K562 (cell line): ENCODE results near the gene TRIM40. TPM values are rescaled to one million over a fixed set of nuclear protein-coding genes. Genes with fewer than 3 reads are reported as not detected.

Source experiments
- ATAC-seq: fragments of 200-7000 bp; cut with Tn5 transposase; 3 replicates; pipeline ENCODE4 v1.9.1; 2020; ENCODE audit warnings: moderate library complexity
- BruUV-seq: library from RNA; stranded (reverse); fragments of 400-500 nt; replicated peaks from 2 replicates; lab custom pipeline; 2021; lab: Mats Ljungman, UMichigan
- CTCF ChIA-PET: fragments of 300-600 bp; formaldehyde crosslinking; extraction: SDS; loops from one replicate; lab custom pipeline; 2021; ENCODE audit warnings: low intra/inter-chr PET ratio; lab: Yijun Ruan, JAX
- POLR2A ChIA-PET: fragments of 300-600, 350-650 bp; sonication (Branson Sonifier 250); formaldehyde crosslinking; extraction: SDS; loops from one replicate; lab custom pipeline; 2021; ENCODE audit warnings: antibody characterized with exemption, inconsistent platforms; lab: Yijun Ruan, JAX
- DNase-seq, 4 experiments: peaks; one replicate each; pipeline versions ENCODE4 v3.0.0 to v3.0.0-alpha.2; 2011 to 2018; ENCODE audit warnings: low spot score in 3 of 4, mixed read lengths in 3 of 4; ENCODE audit errors: extremely low read depth in 1 of 4
- FAIRE-seq: peaks from 2 replicates; lab custom pipeline; 2011; peaks lifted over from hg19 to GRCh38; lab: Jason Lieb, UNC
- H2AFZ ChIP-seq: 2 replicates; pipeline ENCODE4 v1.6.0; 2011; ENCODE audit warnings: low read depth, low read length, control low read depth, inconsistent platforms
- H3K27ac ChIP-seq: fragments of 200-600 bp; 3 replicates; pipeline ENCODE4 v1.8.0; 2011; ENCODE audit warnings: low read depth, mild to moderate bottlenecking, control low read depth, inconsistent platforms, low read length, moderate library complexity, mixed read lengths; ENCODE audit errors: extremely low read depth
- H3K27me3 ChIP-seq, 2 experiments: fragments of 300-600 bp in 1 of 2; 2 replicates in 1 of 2; 3 replicates in 1 of 2; pipeline versions ENCODE4 v1.6.0 to v1.8.0; 2011; ENCODE audit warnings: inconsistent platforms in 2 of 2, low read length in 2 of 2, mild to moderate bottlenecking in 1 of 2, mixed read lengths in 1 of 2, moderate library complexity in 1 of 2; ENCODE audit not compliant: control insufficient read depth in 2 of 2, insufficient read depth in 2 of 2
- H3K36me3 ChIP-seq: fragments of 300-600 bp; 3 replicates; pipeline ENCODE4 v1.8.0; 2011; ENCODE audit warnings: mild to moderate bottlenecking, low read length, inconsistent platforms; ENCODE audit not compliant: control insufficient read depth, insufficient read depth
- H3K4me1 ChIP-seq, 2 experiments: fragments of 200-600 bp in 1 of 2; replicated peaks in 1 of 2; 2 replicates in 1 of 2; 3 replicates in 1 of 2; pipeline versions ENCODE4 v1.5.1 to v1.8.0; 2011; ENCODE audit warnings: inconsistent platforms in 2 of 2, low read length in 2 of 2, mild to moderate bottlenecking in 1 of 2, mixed read lengths in 1 of 2, moderate library complexity in 1 of 2; ENCODE audit not compliant: control insufficient read depth in 2 of 2, insufficient read depth in 2 of 2
- H3K4me2 ChIP-seq: 2 replicates; pipeline ENCODE4 v1.6.1; 2011; ENCODE audit warnings: low read length, control low read depth, inconsistent platforms, mixed read lengths; ENCODE audit not compliant: insufficient read depth
- H3K4me3 ChIP-seq: fragments of 200-600 bp; sonication (generic), shearing (Covaris generic); 2 replicates; pipeline ENCODE4 v1.5.1; 2016; ENCODE audit warnings: control low read depth, inconsistent platforms
- H3K79me2 ChIP-seq: fragments of 200-600 bp; 3 replicates; pipeline ENCODE4 v1.8.0; 2011; ENCODE audit warnings: low read length, inconsistent platforms; ENCODE audit not compliant: control insufficient read depth, insufficient read depth
- H3K9ac ChIP-seq, 2 experiments: 2 replicates each; pipeline versions ENCODE4 v1.6.0 to v1.6.1; 2011; ENCODE audit warnings: low read depth in 2 of 2, low read length in 2 of 2, control low read depth in 1 of 2, inconsistent platforms in 1 of 2, mild to moderate bottlenecking in 1 of 2, mixed read lengths in 1 of 2; ENCODE audit not compliant: insufficient read depth in 1 of 2
- H3K9me1 ChIP-seq: one replicate; pipeline ENCODE4 v1.6.0; 2011; ENCODE audit warnings: inconsistent platforms, mild to moderate bottlenecking, low read length, moderate library complexity; ENCODE audit not compliant: control insufficient read depth, insufficient read depth
- H3K9me3 ChIP-seq: replicated peaks from 2 replicates; pipeline ENCODE4 v1.5.1; 2011; ENCODE audit warnings: low read depth, low read length, inconsistent platforms; ENCODE audit not compliant: control insufficient read depth, insufficient read depth
- H4K20me1 ChIP-seq: replicated peaks from 2 replicates; pipeline ENCODE4 v1.6.1; 2011; ENCODE audit warnings: low read length, inconsistent platforms, mixed read lengths; ENCODE audit not compliant: control insufficient read depth, insufficient read depth
- ELK3 ChIP-seq: fragments of 450-650 bp; formaldehyde crosslinking; IDR thresholded peaks from 2 replicates; pipeline ENCODE4 v1.4.0; 2020; ENCODE audit warnings: mild to moderate bottlenecking
- HMG20A ChIP-seq: fragments of 450-650 bp; formaldehyde crosslinking; conservative IDR thresholded peaks from 2 replicates; pipeline ENCODE4 v1.4.0; 2020; ENCODE audit warnings: mild to moderate bottlenecking, mixed read lengths
- HNRNPK ChIP-seq: fragments of 200-400 bp; formaldehyde crosslinking; IDR thresholded peaks from one replicate; pipeline ENCODE4 v1.6.1; 2018; ENCODE audit warnings: mild to moderate bottlenecking, low read depth, low read length; ENCODE audit not compliant: poor library complexity, severe bottlenecking
- KLF1 ChIP-seq: fragments of 450-650 bp; IDR thresholded peaks from 2 replicates; pipeline ENCODE4 v1.6.1; 2016; ENCODE audit warnings: missing genetic modification characterization, missing compliant biosample characterization
- MAFK ChIP-seq: IDR thresholded peaks from 2 replicates; pipeline ENCODE4 v1.6.1; 2011; ENCODE audit warnings: low read length, improper control_type of control experiment
- SMARCA5 ChIP-seq: fragments of 450-650 bp; IDR thresholded peaks from 2 replicates; pipeline ENCODE4 v1.6.1; 2016
- YBX1 ChIP-seq: fragments of 450-650 bp; IDR thresholded peaks from 2 replicates; pipeline ENCODE4 v1.7.1; 2016; ENCODE audit warnings: mild to moderate bottlenecking
- ZNF232 ChIP-seq: sonication (generic); formaldehyde crosslinking; IDR thresholded peaks from 2 replicates; pipeline ENCODE4 v1.8.0; 2022; ENCODE audit warnings: mild to moderate bottlenecking, missing genetic modification reagents
- ZNF551 ChIP-seq: fragments of 250-450 bp; sonication (Bioruptor Pico); IDR thresholded peaks from 2 replicates; pipeline ENCODE4 v1.5.0; 2021; ENCODE audit warnings: mild to moderate bottlenecking, moderate library complexity
- ZNF57 ChIP-seq: fragments of 450-650 bp; formaldehyde crosslinking; IDR thresholded peaks from 2 replicates; pipeline ENCODE4 v1.4.0; 2020; ENCODE audit warnings: mild to moderate bottlenecking, moderate library complexity
- WGBS: fragments of 100-300 bp; shearing (Covaris generic); methylation state at CpG from one replicate; pipeline ENCODE4 v1.1.6; 2016; ENCODE audit warnings: low coverage, mixed read lengths; ENCODE audit not compliant: insufficient coverage; ENCODE audit errors: missing lambda C conversion rate; 5-methylcytosine and 5-hydroxymethylcytosine counted together
- in situ Hi-C: fragments of 300-500 bp; cut with MboI; formaldehyde crosslinking; loops from 4 replicates; pipeline ENCODE4 v1.15.0; 2018; ENCODE audit warnings: inconsistent platforms, mixed read lengths
- intact Hi-C: fragments of 100-400 bp; cut with micrococcal nuclease; formaldehyde crosslinking; loops from 2 replicates; pipeline ENCODE4 v1.14.2; 2022
- polyA plus RNA-seq, 8 experiments: library from polyadenylated mRNA; depleted of rRNA in 4 of 8; stranded (reverse) in 5 of 8; unstranded in 3 of 8; fragments of >200 nt; fragmentation: Nextera tagmentation in 2 of 8; fragmentation: Illumina TruSeq in 1 of 8; extraction: Ambion mirVana in 2 of 8; extraction: Trizol in 1 of 8; gene quantifications; 2 replicates each; pipeline versions ENCODE4 v1.2.1 to v1.2.3, GENCODE V29; 2011 to 2014; ENCODE audit warnings: inconsistent platforms in 1 of 8, missing spikeins in 1 of 8
- total RNA-seq, 7 experiments: library from RNA; depleted of rRNA in 6 of 7; stranded (reverse); fragments of >200 nt in 6 of 7; fragmentation: Illumina TruSeq in 2 of 7; extraction: Trizol in 2 of 7; gene quantifications; 2 replicates each; pipeline versions ENCODE4 v1.2.1 to v1.2.3, GENCODE V29; 2011 to 2021; ENCODE audit warnings: low replicate concordance in 1 of 7
- TF ChIP-seq, protein P1 (sequence below), 2 experiments: fragments of 450-650 bp in 1 of 2; sonication (generic) in 1 of 2; formaldehyde crosslinking; conservative IDR thresholded peaks; 2 replicates each; pipeline versions ENCODE4 v1.4.0 to v1.8.1; 2020 to 2022; ENCODE audit warnings: mild to moderate bottlenecking in 1 of 2, missing genetic modification reagents in 1 of 2
- TF ChIP-seq, protein P2 (sequence below): sonication (generic); formaldehyde crosslinking; IDR thresholded peaks from 2 replicates; pipeline ENCODE4 v1.8.0; 2022; ENCODE audit warnings: missing genetic modification reagents, mild to moderate bottlenecking, borderline replicate concordance

TRIM40 gene
- total and polyA plus RNA-seq, 9 of the 15 experiments (the other 6 are each of a cell fraction or from before 2014, with no cell fraction given): 0.04 to 0.08 TPM; not detected in 7

DNA sequence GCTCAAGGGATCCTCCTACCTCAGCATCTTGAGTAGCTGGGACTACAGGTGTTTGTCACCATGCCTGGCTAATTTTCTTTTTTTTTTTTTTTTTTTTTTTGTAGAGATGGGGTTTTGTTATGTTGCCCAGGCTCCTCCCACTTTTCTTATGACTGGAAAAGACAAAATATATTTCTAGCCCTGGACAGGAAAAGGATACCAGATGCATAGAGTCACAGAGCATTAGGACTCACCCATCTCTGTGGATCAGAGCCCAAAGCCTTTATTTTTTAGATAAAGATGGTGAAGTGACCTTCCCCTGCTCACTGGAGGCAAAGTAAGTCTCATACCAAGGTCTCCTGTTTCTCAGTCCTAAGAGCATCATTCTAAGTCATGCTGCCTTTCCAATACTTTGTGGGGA, 21.6 kb downstream of the TRIM40 start:
- BruUV-seq: no TSS peak
- H3K4me3 ChIP-seq: no peak overlapping the region
- FAIRE-seq (no peak), DNase-seq (no peak), ATAC-seq (no peak)
- intact Hi-C loops (no loop called here), in situ Hi-C loops (no loop called here)
- H4K20me1 ChIP-seq: no peaks in the 10 kb centered on the region
- H3K27ac ChIP-seq: no peak overlapping the region
- no peak overlapping the region for H2AFZ ChIP-seq
- no peaks in the 10 kb centered on the region for H3K79me2 ChIP-seq
- ChIA-PET CTCF (interaction anchor here (0.7 kb wide), 1 partner anchor 17 kb away, joined by 5 read pairs; no protein-coding TSS in a partner anchor), POLR2A (interaction anchor here (0.7 kb wide), 1 partner anchor 62 kb away, joined by 3 read pairs; no protein-coding TSS in a partner anchor)
- no peaks in the 10 kb centered on the region for H3K9me3 ChIP-seq
- no peak overlapping the region for H3K4me2 ChIP-seq
- peaks cover 7 to 14% of the 10 kb centered on the region in 2 experiments; a peak in 3 of 5 replicates for H3K4me1 ChIP-seq
- H3K9me1 ChIP-seq: no peaks in the 10 kb centered on the region
- TF ChIP-seq YBX1: no peak
- no peaks in the 10 kb centered on the region for H3K36me3 ChIP-seq
- H3K9ac ChIP-seq: no peak overlapping the region
- peaks cover 2 to 32% of the 10 kb centered on the region in 2 experiments; a peak in 3 of 5 replicates for H3K27me3 ChIP-seq

DNA sequence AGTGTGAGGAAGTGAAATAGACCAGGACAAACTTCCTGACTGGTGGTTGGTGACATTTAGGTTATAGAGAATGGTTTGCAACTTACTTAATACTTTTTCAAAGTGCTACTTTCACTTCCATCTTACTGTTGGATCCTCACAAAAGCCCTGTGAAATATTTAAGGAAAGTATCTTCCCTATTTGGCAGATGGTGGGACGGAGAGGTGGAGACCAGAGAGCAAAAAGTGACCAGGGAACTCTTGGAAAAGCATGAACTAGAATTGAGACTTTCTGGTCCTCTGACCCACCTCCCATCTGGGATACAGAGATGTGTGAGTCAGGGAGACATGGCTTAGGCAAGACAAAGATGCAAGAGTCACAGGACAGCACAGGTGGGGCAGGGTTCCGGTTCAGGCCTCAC, 22.1 kb downstream of the TRIM40 start:
- Histone ChIP-seq H3K4me3 (no peak overlapping the region), H3K79me2 (no peaks in the 10 kb centered on the region), H3K27ac (no peak overlapping the region), H3K27me3 (peaks cover 2 to 32% of the 10 kb centered on the region in 2 experiments; a peak in 3 of 5 replicates), H2AFZ (no peak overlapping the region), H4K20me1 (no peaks in the 10 kb centered on the region), H3K36me3 (no peaks in the 10 kb centered on the region), H3K9me1 (no peaks in the 10 kb centered on the region), H3K9me3 (no peaks in the 10 kb centered on the region), H3K4me1 (peaks cover 9 to 13% of the 10 kb centered on the region in 2 experiments; a peak in 4 of 5 replicates), H3K4me2 (no peak overlapping the region), H3K9ac (no peak overlapping the region)
- FAIRE-seq (no peak), DNase-seq (no peak), ATAC-seq (no peak)
- 8% methylated on average over 2 of the region's 2 CpGs for WGBS
- ChIA-PET POLR2A (interaction anchor here (0.7 kb wide), 1 partner anchor 61 kb away, joined by 3 read pairs; no protein-coding TSS in a partner anchor), CTCF (no interaction called here)
- intact Hi-C loops: no loop called here
- BruUV-seq: no TSS peak
- in situ Hi-C loops: no loop called here
- TF ChIP-seq, protein P1, sequence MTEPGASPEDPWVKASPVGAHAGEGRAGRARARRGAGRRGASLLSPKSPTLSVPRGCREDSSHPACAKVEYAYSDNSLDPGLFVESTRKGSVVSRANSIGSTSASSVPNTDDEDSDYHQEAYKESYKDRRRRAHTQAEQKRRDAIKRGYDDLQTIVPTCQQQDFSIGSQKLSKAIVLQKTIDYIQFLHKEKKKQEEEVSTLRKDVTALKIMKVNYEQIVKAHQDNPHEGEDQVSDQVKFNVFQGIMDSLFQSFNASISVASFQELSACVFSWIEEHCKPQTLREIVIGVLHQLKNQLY (CRISPR knock-in tag; conservative IDR thresholded peaks at IDR 0.05): no peak
- TF ChIP-seq ZNF232 (CRISPR knock-in tag) (no peak), ZNF551 (CRISPR knock-in tag) (no peak), ELK3 (no peak), SMARCA5 (no peak), MAFK (no peak), KLF1 (tag) (no peak), ZNF57 (CRISPR knock-in tag) (no peak), HMG20A (no peak), HNRNPK (no peak)
- TF ChIP-seq, protein P2, sequence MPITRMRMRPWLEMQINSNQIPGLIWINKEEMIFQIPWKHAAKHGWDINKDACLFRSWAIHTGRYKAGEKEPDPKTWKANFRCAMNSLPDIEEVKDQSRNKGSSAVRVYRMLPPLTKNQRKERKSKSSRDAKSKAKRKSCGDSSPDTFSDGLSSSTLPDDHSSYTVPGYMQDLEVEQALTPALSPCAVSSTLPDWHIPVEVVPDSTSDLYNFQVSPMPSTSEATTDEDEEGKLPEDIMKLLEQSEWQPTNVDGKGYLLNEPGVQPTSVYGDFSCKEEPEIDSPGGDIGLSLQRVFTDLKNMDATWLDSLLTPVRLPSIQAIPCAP (CRISPR knock-in tag): no peak
